Stimulated activated CD4-positive, alpha-beta T cell treated with anti-CD3 and anti-CD28 coated beads, Interleukin-15, amount 100 ng/mL, for 24 hours (primary cell): ENCODE measurements around the gene IGFBP4.

Experiments
- DNase-seq: peaks from one replicate; pipeline ENCODE4 v3.0.0-alpha.2; 2020

IGFBP4 gene

DNA sequence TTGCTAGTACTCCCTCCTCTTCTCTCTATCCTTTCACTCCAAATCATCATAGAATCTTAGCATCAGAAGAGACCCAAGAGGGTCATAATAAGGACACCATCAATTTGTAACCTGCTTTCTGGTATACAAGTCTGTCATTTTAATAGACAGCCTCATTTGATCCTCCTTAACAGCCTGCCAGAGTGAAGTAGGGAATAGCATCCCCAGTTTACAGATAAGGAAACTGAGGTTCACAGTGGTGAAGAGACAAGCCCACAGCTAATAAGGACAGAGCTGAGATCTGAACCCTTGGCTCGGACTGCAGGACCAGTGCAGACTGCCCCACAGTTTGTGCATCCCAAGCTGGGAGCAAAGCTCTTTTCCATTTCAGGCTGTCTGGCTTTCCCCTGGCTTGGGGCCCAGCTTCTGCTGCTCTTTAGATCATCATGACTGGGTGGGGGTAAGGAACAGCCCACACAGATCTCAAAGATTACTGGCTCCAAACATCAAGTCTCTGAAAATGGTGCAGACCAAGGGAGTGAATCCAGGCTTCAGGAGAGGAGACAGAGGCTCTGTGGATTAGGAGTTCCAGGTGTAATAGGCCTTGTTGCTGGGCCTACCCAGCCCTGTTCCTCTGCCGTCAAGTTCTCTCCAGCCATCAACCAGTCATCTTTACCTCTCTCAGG, 10.3 kb upstream of the IGFBP4 start:
- DNase-seq: no peak

DNA sequence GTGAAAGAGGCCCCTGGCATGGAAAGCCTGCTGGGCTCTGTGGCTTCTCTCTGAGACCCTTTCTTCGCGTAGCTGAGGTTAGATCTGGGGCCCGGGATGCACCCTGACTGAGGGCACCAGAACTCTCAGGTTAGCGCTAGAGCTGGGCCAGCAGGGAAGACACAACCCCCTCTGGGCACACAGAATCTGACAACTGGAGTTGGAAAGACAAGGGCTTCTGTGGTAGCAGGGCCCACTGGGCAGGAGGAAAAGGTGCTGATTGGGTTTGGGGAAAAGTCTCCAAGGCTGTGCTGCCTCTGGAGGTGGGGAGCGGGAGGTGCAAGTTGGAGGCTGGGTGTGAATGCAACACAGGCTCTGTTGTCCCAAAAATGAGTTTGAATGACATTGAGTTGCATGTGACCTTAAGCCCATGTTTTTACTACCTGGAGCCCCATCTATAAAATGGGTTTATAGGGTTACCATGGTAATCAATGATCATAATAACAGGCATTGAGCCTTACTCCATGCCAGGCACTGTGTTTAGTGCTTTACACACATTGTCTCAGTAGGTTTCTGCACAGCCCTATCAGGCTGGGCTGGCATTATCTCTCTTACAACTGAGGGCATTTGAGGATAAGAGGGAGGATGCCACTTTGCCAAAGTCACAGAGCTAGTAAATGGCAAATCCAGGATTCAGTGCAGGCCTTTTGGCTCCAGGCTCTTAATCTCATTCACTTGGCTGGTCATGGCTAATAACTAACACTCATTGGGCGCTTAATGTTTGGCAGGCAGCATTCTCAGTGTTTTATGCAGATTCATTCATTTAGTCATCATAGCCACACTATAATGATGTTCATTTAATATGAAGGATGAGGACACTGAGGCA, 9.5 kb upstream of the IGFBP4 start:
- peak; percentile 46 for DNase-seq

DNA sequence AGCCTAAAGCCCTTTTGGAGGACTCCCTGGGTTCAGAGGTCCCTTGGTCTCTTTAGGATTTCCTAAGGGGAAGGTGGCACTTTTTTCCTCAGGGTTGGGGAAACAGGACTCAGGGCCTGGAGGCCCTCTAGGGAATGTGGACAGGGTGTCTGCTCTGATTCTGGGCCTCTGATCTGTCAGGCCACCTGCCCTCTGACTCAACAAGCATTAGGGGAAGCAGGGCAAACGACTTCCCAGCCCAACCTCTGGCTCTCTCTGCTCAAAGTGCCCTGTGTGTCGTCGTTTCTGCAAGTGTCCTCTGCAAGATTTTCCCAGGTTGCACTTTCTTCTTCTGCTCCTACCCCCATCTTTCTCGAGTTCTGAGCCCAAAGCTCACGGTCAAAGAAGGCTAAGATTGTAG, 6.6 kb upstream of the IGFBP4 start:
- DNase-seq: no peak

DNA sequence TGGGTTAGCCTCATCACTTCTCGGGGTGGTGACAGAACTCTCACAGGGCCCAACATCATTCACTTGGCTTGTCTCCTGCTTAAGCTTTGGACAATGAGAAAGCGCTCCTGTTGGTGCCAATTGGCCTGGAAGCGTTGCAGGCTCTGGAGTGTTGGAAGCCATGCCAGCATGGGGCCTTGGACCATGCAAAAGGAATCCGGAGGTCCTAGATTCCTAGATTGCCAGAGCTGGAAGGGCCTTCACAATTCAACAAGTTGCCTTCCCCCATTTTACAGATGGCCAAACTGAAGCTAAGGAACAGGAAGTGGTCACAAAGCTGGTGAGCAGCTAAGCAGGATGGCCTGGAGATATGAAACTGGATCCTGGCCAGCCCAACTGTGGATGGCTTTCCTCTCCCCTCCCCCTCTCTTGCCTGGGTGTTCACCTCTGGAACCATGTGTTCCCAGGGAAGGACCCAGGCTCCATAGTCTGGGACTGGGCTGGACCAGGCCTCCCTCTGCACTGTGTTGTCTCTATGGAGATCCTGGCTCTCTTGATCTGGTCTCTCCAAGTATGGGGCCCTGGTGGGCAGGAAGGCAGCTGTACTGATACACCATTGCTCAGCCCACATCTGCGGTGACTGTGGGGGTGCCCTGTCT, 6.0 kb upstream of the IGFBP4 start:
- DNase-seq: no peak

DNA sequence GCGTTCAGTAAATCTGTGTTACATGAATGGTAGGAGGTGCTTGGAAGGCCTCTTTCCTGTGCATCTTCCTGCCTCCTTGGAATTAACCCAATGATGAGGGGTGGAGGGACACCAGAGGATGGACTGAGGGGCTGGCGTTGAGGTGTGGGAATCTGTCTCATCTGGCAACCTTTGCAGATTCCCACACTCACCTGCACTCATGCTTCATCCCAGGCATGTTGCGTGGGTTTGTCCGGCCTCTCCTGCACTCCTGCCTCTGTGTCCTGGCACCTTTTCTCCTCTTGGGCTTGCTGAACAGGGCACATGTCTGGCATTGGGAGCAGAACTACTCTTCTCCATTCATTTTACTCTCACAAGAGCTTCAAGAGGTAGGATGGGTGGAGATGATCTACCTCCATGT, 3.1 kb upstream of the IGFBP4 start:
- DNase-seq: no peak

DNA sequence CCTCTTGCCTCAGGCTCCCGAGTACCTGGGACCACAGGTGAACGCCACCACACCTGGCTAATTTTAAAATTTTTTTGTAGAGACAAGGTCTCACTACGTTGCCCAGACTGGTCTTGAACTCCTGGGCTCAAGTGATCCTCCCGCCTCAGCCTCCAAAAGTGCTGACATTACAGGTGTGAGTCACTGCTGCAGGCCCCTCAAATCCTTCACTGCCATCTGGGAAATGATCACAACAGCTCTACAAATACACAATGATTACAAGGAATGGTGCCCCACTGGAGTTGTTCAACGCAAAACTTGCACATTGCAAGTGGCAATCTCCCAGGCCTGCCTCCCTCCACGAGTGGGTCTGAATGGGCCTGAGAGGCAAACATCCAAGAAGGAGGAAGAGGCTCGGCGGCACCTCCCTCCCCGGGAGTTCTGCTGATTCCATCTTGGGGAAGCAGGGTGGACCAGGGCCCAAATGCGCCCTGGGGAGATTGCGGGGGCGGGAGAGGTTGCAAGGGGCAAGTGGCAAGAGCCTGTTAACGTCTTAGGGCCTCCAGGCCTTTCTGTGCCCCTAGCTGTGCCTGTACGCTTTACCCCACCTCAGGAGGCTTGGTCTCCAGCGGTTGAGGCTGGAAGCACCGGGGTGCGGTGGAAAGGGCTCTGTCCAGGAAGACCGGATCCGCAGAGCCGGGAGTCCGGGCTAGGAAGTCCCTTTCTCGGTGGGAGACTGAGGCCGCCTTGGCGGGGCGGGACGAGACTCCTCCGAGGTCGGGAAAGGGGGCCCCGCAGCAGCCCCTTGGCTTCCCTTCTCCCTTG, 656 bp upstream of the IGFBP4 start:
- DNase-seq: no peak

DNA sequence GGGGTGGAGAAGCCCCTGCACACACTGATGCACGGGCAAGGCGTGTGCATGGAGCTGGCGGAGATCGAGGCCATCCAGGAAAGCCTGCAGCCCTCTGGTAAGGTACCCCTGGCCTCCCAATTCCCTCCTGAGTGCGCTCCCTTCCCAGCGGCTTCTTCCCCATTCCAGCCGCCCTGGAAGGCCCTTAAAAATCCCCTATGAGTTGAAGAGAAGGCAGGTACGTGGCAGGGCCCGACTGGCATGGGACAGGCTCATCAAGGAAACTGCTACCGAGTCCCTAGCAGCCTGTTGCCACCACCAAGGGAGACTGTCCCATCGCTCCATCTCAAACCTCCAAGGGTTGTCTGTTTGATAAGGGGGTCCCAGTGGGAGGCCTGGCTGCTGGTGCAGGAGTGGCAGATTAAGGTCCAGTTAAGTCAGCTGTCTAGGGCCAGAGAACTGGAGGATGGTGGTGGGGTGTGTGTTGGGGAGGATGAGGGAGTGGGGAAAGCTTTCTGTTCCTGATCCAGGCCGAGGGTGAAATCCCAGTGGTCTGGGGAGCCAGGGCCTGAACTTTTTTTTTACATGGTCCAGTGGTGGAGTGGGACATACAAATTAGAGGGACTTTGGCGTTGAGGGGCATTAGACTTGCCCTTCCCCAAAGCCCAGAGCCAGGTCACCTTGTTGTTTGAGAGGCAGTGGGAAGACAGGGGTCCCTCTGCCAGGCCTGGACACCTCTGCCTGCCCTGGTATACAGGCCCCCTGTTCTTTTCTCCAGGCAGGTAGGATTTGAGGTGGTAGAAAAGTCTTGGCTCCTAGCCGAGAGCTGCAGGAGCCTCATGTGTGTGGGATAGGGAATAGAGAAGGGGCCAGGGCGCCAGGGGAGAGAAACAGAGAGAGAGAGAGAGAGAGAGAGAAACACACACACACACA, 994 bp downstream of the IGFBP4 start:
- DNase-seq: peak; percentile 29

DNA sequence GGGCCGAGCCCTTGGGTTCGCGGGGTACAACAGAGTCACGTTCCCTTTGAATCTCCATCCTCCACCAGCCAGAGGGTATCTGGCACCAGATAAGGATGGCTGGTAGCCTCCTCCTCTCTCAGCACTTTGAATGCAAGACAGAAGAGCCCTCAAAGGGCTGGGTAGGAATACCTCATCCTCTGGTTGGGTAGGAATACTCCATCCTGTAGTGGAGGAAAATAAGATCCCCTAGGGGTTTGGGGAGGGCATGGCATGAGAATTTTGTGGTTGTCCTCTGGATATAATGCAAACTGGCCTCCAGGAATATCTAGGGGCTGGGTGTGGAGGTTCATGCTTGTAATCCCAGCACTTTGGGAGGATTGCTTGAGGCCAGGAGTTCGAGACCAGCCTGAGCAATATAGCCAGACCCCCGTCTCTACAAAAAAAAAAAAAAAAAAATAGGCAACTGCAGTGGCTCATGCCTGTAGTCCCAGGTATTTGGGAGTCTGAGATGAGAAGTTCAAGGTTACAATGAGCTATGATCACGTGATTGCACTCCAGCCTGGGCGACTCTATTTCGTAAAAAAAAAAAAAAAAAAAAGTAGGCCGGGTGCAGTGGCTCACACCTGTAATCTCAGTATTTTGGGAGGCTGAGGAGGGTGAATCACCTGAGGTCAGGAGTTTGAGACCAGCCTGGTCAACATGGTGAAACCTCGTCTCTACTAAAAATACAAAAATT, 2.7 kb downstream of the IGFBP4 start:
- DNase-seq: no peak

DNA sequence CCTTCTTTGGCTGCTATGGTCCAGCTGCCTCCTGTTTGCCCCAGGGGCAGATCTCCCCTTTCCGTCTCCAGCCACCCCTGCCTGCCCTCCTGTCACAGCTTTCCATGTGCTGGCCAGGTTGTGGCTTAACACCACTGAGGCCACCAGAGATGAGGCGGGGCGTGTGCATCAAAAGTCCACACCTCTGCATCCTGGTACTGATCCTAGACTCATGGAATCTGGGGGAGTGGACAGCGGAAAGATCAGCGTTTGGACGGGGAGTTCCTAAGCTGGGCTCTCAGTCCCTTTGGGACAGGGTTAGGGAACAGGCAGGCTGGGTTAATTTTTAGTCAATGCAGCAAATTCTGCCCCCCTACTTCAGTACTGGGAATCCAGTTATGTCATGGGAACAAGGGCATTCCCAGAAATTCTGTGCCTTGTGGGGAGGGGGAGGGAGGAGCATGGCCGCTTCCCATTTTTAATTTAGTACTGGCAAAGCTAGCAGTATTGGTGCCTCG, 3.9 kb downstream of the IGFBP4 start:
- no peak for DNase-seq

DNA sequence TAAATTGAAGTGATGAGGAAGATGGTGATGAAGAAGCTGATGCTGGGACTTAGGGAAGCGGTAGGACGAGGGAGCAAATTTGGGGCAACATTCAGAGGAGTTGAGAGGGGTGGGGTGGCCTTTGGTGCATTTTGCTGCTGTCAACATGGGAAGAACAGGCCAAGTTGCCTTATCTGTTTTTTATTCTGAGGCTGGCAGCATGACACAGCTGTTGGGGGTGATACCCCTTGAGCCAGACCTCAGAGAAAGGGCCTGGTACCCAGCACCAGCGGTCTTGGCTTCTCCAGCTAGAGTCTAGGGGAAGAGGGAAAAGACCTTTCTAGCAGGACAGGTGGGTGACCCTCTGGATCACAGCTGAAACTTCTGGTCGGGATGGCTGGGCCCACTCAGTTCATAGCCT, 4.6 kb downstream of the IGFBP4 start:
- DNase-seq: no peak

DNA sequence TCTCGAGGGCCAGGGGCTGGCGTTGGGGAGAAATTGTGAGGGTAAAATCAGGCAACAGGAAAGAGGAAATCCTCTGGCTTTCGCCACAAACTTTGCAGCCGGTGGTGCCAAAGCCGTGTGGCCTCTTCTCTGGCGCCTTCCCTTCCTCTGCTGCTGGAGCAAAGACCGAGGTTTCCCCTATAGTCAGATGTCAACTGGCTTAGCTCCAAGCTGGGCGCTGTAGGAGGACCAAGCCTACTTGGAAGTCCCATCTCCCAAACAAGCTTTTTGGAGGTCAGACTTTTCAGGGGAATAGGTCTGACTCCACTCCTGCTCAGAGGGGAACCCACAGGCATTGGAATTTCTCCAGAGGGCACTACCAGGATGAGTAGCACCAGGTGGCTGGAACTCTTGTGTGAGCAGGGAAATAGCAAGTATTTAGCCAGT, 5.0 kb downstream of the IGFBP4 start:
- no peak for DNase-seq

DNA sequence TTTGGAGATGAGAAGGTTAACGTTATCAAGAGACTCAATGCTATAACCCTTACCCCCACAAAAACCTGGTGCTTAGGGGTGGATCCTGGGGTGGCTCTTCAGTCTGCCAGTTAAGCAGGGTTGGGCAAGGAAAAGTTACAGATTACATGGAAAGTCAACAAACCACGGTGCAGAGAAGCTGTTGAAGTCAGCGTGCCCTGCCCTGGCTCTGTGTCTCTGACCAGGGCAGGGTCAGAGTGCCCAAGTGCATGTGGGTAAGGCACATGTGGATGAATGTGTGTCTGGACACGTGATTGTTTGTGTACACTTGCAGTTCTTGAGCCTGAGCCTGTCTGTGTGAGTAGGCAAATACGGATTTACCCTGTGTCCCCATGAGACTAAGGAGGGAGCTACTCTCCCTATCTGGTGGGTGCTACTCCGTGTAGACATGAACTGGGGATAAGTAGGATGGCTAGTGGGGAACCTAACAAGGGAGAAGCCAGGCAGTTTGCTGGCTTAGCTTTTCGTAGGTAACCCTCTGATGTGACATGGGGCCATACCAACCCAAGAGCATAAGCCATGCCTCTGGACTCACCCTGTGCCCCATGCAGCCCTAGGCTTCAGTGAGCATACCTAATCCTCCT, 5.5 kb downstream of the IGFBP4 start:
- no peak for DNase-seq

DNA sequence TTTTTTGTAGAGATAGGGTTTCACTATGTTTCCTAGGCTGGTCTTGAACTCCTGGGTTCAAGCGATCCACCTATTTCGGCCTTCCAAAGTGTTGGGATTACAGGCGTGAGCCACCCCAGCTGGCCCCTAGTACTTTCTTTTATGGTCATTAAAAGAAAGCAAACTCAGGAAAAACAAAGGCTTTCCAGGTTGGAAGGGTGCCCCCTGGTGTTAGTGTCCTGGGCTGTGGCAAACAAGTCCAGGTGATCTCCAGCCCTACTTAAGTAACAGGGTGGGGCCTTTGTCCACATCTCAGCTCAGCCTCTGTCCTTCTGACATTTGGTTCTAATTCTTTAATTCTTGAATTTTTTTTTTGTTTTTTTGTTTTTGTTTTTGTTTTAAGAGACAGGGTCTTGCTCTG, 6.9 kb downstream of the IGFBP4 start:
- DNase-seq: peak; percentile 62

DNA sequence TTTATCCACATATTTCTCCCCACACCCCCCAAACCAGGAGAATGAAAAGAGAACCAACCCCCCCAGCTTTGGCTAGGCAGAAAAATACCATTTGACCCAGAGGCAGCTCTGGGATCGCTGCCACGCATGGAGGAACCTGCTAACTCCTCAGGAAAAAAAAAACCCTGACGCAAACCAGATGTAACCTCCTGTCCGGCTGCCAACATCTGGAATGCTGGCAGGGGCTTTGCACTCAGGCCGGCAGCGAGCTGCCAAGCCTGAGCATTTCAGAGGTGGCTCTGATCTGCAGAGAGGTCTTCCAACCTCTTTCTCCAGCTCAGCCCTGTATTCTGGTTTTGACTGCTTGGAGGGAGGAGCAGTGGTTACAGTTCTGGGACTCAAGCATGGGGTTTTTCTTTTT, 8.2 kb downstream of the IGFBP4 start:
- DNase-seq: no peak

DNA sequence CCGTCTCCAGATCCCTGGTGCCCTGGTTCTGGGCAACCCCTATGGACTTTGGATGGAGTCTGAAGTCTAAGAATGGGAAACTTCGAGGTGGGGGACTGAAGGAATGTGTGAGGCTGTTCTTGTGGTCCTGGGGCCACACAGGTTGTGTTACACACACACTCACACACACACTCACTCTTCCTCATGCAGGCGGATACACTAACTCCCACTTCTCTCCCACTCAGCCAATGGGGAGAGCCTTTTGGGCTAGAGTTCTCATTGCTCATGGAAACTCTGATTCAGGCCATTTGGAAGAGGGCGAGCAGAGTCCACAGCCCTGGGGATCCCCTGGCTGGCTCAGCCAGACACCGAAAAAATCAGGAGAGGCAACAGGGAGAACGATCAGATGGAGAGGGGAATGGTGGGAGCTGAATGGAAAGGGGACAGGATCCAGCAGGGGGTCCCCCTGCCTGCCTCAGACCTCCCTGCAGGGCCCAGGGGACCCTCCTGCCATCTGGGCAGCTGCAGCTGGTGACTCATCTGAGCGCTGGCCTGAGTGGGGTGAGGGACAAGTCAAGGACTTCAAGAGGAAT, 9.1 kb downstream of the IGFBP4 start:
- DNase-seq: peak; percentile 34

DNA sequence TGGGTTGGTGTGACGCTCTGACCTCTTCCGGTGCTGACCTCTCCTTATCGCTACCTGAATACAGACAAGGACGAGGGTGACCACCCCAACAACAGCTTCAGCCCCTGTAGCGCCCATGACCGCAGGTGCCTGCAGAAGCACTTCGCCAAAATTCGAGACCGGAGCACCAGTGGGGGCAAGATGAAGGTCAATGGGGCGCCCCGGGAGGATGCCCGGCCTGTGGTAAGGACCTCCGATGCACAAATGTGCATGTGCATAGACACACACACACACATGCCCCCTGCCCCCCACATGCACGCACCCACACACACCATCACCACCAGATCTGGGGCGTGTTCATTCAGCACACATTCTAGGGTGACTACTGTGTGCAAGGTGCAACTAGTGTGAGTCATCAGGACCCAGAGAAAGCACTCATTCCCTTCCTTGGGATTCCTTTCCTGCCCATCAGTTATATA, 9.7 kb downstream of the IGFBP4 start:
- DNase-seq: no peak

DNA sequence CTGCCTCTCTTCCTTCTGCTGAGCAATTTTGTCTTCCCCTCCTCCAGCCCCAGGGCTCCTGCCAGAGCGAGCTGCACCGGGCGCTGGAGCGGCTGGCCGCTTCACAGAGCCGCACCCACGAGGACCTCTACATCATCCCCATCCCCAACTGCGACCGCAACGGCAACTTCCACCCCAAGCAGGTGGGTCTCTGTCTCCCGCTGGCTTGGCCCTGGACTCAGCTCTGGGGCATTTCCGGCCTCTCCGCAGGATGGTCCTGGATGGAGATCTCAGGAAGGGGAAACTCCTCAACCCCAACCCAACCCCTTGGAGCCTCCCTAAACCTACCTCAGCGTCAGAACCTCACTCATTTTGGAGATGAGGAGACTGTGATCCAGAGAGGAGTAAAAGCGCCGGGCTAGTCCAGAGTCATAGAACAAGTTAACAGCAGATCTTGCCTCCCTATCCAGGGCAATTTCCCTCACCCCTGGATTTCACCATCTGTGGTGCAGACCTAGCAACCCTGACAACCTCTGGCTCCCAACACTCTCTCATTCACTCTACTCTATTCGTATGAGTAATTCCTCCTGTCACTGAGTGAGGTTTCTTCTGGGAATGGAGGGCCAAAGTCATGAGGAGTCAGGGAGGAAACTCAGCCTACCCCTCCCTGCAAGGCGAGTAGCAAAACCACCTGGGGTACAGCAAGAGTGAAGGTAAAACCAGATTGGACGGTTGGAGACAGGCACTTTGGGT, 10.8 kb downstream of the IGFBP4 start:
- DNase-seq: no peak

DNA sequence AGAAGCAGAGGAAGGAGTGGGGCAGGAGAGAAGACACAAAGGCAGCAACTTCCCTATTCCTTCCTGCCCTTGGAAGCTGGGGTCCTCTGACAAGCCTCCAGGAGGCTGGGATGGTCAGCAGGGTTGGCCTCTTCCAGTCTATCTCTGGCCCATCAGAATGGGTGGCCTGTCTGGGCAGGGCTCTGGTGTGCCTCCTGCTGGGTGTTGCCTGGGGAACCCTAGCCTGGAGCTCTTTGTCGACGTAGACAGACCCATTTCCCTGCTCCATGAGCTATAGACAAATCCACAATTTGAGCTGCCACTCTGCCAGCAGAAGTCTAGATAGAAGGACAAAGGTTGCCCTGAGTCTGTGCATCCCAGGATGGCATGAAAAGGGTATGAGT, 11.4 kb downstream of the IGFBP4 start:
- no peak for DNase-seq

DNA sequence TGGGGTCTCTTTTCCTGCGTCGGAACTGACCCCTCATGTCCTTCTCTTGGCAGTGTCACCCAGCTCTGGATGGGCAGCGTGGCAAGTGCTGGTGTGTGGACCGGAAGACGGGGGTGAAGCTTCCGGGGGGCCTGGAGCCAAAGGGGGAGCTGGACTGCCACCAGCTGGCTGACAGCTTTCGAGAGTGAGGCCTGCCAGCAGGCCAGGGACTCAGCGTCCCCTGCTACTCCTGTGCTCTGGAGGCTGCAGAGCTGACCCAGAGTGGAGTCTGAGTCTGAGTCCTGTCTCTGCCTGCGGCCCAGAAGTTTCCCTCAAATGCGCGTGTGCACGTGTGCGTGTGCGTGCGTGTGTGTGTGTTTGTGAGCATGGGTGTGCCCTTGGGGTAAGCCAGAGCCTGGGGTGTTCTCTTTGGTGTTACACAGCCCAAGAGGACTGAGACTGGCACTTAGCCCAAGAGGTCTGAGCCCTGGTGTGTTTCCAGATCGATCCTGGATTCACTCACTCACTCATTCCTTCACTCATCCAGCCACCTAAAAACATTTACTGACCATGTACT, 13.2 kb downstream of the IGFBP4 start:
- DNase-seq: no peak
